HG03139 (cell line): ENCODE results near the gene IMMP1L.

Experiments used
- ATAC-seq: cut with Tn5 transposase; IDR thresholded peaks from one replicate; pipeline ENCODE4 v1.9.1; 2021; ENCODE audit not compliant: unreplicated experiment

The IMMP1L gene

GRCh38 chr11:31404614-31405013 lies 104.8 kb downstream of the IMMP1L start:
- no peak for ATAC-seq

- ATAC-seq, result no peak
These were observed 112.1 kb downstream of the IMMP1L start for GRCh38 chr11:31397239-31397834.

- ATAC-seq, result no peak
These were observed 122.0 kb downstream of the IMMP1L start for GRCh38 chr11:31387379-31387778.

- ATAC-seq, result no peak
These were observed 126.3 kb downstream of the IMMP1L start for GRCh38 chr11:31383116-31383515.
